Adrenal gland (tissue), 5 donors: Measurements from ENCODE around the gene CARD8.

Experiments
- CTCF ChIP-seq, 6 experiments: fragments of 450-650 bp in 4 of 6; fragments of 200-600 bp in 2 of 6; sonication (generic) in 1 of 6; IDR thresholded peaks; 1 replicate in 5 of 6; 2 replicates in 1 of 6; pipeline versions ENCODE4 v1.5.1 to v1.8.0; 2016 to 2021; ENCODE audit warnings: antibody characterized with exemption in 6 of 6, mild to moderate bottlenecking in 2 of 6, moderate library complexity in 1 of 6
- POLR2A ChIP-seq, 2 donors: fragments of 450-650 bp; IDR thresholded peaks; one replicate each; pipeline ENCODE4 v1.6.1; 2017; ENCODE audit warnings: antibody characterized with exemption in 2 of 2, mild to moderate bottlenecking in 2 of 2, moderate library complexity in 1 of 2
- donor health status: DM: no; HTN: no; CAD: no.

DNA sequence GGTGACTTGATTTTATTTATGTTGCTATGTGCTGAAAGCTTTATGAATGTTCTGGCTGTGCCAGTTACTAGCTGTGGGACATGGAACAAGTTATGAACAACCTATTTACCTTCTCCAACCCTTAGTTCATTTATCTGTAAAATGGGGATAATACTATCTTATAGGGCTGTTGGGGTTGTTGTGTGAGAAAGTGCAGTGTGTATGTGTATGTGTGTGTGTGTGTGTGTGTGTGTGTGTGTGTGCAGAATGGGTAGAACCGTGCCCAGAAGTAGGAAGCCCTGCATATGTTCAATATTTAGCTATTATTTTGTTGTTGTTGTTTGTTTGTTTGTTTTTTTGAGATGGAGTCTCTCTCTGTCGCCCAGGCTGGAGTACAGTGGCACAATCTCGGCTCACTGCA lies 64.8 kb downstream of the CARD8 start:
- TF ChIP-seq CTCF (IDR thresholded peaks at IDR 0.05), result no peak
- TF ChIP-seq POLR2A (IDR thresholded peaks at IDR 0.05), result no peak
